Lower leg skin (tissue), 3 donors: ENCODE measurements around the gene ESCO1.

ENCODE experiments used
- CTCF ChIP-seq, 3 donors: fragments of 450-650 bp; IDR thresholded peaks; one replicate each; pipeline ENCODE4 v1.5.1; 2016; ENCODE audit warnings: antibody characterized with exemption in 3 of 3, mild to moderate bottlenecking in 3 of 3, moderate library complexity in 2 of 3
- POLR2A ChIP-seq, 2 donors: fragments of 450-650 bp; IDR thresholded peaks; one replicate each; pipeline ENCODE4 v1.6.1; 2016 to 2017; ENCODE audit warnings: antibody characterized with exemption in 2 of 2, mild to moderate bottlenecking in 1 of 2, moderate library complexity in 1 of 2

- TF ChIP-seq CTCF (IDR thresholded peaks at IDR 0.05) (no peak), POLR2A (IDR thresholded peaks at IDR 0.05) (no peak)
Measured at GRCh38 chr18:21525916-21526315, 74.6 kb downstream of the ESCO1 start.
